Gastroesophageal sphincter (tissue), 4 donors: Measurements from ENCODE around the gene SERPINB6. TPM values are rescaled to one million over a fixed set of nuclear protein-coding genes. Genes with fewer than 3 reads are reported as not detected.
A peak's percentile ranks its signal among the peaks of the same experiment; 100 is the strongest.

Experiments used
- ATAC-seq: fragments of 150-250 bp; one replicate; pipeline ENCODE4 v1.9.1; 2016; ENCODE audit warnings: mild to moderate bottlenecking, moderate library complexity
- H3K27ac ChIP-seq, 4 donors: fragments of 200-600 bp; sonication (generic) in 3 of 4; 1 replicate in 3 of 4; 2 replicates in 1 of 4; pipeline ENCODE4 v1.5.1; 2016 to 2019
- H3K27me3 ChIP-seq: fragments of 200-600 bp; sonication (generic); one replicate; pipeline ENCODE4 v1.5.1; 2019
- H3K36me3 ChIP-seq, 2 donors: fragments of 200-600 bp; sonication (generic); one replicate each; pipeline ENCODE4 v1.5.1; 2019; ENCODE audit warnings: control low read depth in 1 of 2
- H3K4me1 ChIP-seq, 3 donors: fragments of 200-600 bp; sonication (generic); 1 replicate in 2 of 3; 2 replicates in 1 of 3; pipeline ENCODE4 v1.5.1; 2016 to 2019; ENCODE audit warnings: control low read depth in 2 of 3
- H3K4me3 ChIP-seq, 2 donors: fragments of 200-600 bp; sonication (generic); one replicate each; pipeline ENCODE4 v1.5.1; 2019; ENCODE audit warnings: mild to moderate bottlenecking in 1 of 2, moderate library complexity in 1 of 2
- H3K9me3 ChIP-seq, 3 donors: fragments of 200-600 bp; sonication (generic); one replicate each; pipeline ENCODE4 v1.5.1; 2017 to 2019; ENCODE audit warnings: control low read depth in 2 of 3
- EP300 ChIP-seq: sonication (generic); formaldehyde crosslinking; IDR thresholded peaks from one replicate; pipeline ENCODE4 v1.6.1; 2017; ENCODE audit warnings: antibody characterized with exemption, mild to moderate bottlenecking
- POLR2A ChIP-seq, 2 donors: fragments of 450-650 bp; IDR thresholded peaks; one replicate each; pipeline ENCODE4 v1.6.1; 2017; ENCODE audit warnings: antibody characterized with exemption in 2 of 2, mild to moderate bottlenecking in 2 of 2, moderate library complexity in 1 of 2
- POLR2AphosphoS5 ChIP-seq: sonication (generic); formaldehyde crosslinking; IDR thresholded peaks from one replicate; pipeline ENCODE4 v1.6.1; 2017; ENCODE audit warnings: antibody characterized with exemption
- WGBS, 2 donors: methylation state at CpG; one replicate each; pipeline ENCODE4 v1.1.5; 2018; ENCODE audit warnings: low coverage in 1 of 2; 5-methylcytosine and 5-hydroxymethylcytosine counted together
- total RNA-seq, 4 donors: library from RNA; depleted of rRNA; stranded (reverse); fragments of >200 nt; gene quantifications; one replicate each; pipeline ENCODE4 v1.1.0, GENCODE V29; 2016
- TF ChIP-seq, protein P1 (sequence below), 4 experiments: fragments of 200-600 bp in 2 of 4; fragments of 450-650 bp in 2 of 4; sonication (generic) in 1 of 4; IDR thresholded peaks; one replicate each; pipeline ENCODE4 v1.5.1; 2017 to 2019; ENCODE audit warnings: antibody characterized with exemption in 4 of 4, mild to moderate bottlenecking in 2 of 4, moderate library complexity in 2 of 4

The SERPINB6 gene
- total RNA-seq, 4 donors from 2014 or later, result 130 to 154 (median 143) TPM

GRCh38 chr6:2952557-2953095, 18.7 kb downstream of the SERPINB6 start:
- Histone ChIP-seq H3K9me3 (no peaks in the 10 kb centered on the region), H3K4me3 (peak overlapping the region in 1 of 2 donors; percentile 27), H3K4me1 (peaks cover 0 to 40% (median 8%) of the 10 kb centered on the region in 3 donors), H3K27ac (peak overlapping the region in 3 of 4 donors; percentile 78 to 81 (median 81)), H3K36me3 (peaks cover 0 to 75% of the 10 kb centered on the region in 2 donors), H3K27me3 (no peaks in the 10 kb centered on the region)
- TF ChIP-seq, protein P1, sequence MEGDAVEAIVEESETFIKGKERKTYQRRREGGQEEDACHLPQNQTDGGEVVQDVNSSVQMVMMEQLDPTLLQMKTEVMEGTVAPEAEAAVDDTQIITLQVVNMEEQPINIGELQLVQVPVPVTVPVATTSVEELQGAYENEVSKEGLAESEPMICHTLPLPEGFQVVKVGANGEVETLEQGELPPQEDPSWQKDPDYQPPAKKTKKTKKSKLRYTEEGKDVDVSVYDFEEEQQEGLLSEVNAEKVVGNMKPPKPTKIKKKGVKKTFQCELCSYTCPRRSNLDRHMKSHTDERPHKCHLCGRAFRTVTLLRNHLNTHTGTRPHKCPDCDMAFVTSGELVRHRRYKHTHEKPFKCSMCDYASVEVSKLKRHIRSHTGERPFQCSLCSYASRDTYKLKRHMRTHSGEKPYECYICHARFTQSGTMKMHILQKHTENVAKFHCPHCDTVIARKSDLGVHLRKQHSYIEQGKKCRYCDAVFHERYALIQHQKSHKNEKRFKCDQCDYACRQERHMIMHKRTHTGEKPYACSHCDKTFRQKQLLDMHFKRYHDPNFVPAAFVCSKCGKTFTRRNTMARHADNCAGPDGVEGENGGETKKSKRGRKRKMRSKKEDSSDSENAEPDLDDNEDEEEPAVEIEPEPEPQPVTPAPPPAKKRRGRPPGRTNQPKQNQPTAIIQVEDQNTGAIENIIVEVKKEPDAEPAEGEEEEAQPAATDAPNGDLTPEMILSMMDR (IDR thresholded peaks at IDR 0.05), result peak; percentile 94 to 99 (median 98)
- TF ChIP-seq EP300 (no peak), POLR2AphosphoS5 (peak; percentile 74), POLR2A (IDR thresholded peaks at IDR 0.05) (no peak)
- ATAC-seq, result peak; percentile 85
- 3 to 23% methylated on average over 8 to 9 of the region's 27 CpGs for WGBS, 2 donors

DNA sequence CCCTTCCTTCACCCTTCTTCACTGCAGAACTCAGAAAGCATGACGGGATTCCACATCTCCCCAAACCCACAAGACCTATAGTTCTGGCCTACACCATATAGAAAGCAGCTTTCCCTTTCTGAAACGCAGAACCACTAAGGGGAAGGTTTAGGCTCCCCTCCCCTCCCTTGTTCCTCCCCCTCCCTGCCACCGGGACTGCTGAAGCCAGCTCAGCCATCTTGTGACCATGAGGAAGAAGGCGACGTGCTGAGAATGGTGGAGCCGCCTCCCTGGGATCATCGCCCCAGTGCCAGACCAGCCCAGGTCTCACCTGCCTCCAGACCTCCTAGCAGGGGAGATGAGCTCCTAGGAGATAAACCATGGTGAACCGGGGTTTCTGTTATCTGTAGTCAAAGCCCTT, 19.6 kb downstream of the SERPINB6 start:
- no peak for ATAC-seq
- Histone ChIP-seq H3K27me3 (no peaks in the 10 kb centered on the region), H3K36me3 (peaks cover 0 to 83% of the 10 kb centered on the region in 2 donors), H3K4me3 (no peak overlapping the region), H3K27ac (peak overlapping the region in 3 of 4 donors; percentile 78 to 81 (median 81)), H3K4me1 (peaks cover 0 to 31% (median under 1%) of the 10 kb centered on the region in 3 donors), H3K9me3 (no peaks in the 10 kb centered on the region)
- 70 to 82% methylated on average over 2 of the region's 8 CpGs for WGBS, 2 donors
- TF ChIP-seq POLR2AphosphoS5, result no peak
- TF ChIP-seq EP300, result no peak
- TF ChIP-seq POLR2A (IDR thresholded peaks at IDR 0.05), result no peak
- TF ChIP-seq, protein P1 (IDR thresholded peaks at IDR 0.05), result no peak

DNA sequence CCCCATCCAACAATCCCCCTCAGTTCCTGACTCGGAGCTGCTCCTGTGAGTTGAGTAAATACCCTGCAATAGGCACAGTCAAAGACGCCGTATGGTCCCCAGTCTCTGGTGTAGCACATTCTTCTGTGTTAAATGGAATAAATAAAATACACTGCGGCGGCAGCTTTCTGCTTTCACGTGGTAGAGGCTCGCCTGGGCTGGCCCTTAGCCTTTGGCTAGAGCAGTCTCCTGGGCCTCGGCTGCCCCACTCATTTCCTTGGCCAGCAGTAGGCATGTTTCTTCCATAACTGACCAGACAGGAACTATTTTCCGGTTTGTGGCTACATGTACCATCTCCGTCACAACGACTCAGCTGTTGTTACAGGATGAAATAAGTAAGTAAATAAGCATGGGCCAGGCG, 20.7 kb downstream of the SERPINB6 start:
- no peak for TF ChIP-seq POLR2AphosphoS5
- TF ChIP-seq POLR2A (IDR thresholded peaks at IDR 0.05), result no peak
- no peak for TF ChIP-seq EP300
- TF ChIP-seq, protein P1 (IDR thresholded peaks at IDR 0.05), result no peak

DNA sequence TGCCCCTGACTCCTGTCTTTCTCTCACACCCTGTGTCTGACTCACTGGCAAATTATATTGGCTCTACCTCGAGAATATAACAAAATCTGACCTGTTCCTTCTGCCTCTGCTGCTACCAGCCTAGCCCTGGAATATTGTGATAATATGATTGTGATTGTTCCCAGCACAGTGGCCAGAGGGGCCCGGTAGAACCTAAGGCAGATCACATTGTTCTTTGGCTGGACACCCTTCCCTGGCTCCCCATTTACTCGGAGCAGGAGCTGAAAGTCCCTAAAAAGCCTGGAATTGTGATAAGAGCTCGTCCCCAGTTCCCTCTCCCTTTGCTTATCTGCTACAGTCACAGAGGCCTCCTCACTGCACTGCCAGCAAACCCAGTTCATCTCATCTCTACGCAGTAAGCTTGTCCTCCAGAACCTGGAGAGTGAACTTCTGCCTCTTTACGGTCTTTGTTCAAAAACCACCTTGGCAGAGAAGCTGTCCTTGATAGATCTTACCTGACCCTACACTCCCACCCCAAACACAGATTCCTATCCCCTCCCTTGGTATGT, 21.8 kb downstream of the SERPINB6 start:
- Histone ChIP-seq H3K9me3 (no peaks in the 10 kb centered on the region), H3K4me3 (no peak overlapping the region), H3K36me3 (peaks cover 0 to 68% of the 10 kb centered on the region in 2 donors), H3K27ac (peak overlapping the region in 1 of 4 donors; percentile 31), H3K27me3 (no peaks in the 10 kb centered on the region), H3K4me1 (peaks cover 0 to 23% (median 0%) of the 10 kb centered on the region in 3 donors)
- no peak for ATAC-seq
- 88 to 94% methylated on average over 6 of the region's 6 CpGs for WGBS, 2 donors
- TF ChIP-seq POLR2AphosphoS5, result no peak
- no peak for TF ChIP-seq EP300
- no peak for TF ChIP-seq POLR2A (IDR thresholded peaks at IDR 0.05)
- TF ChIP-seq, protein P1 (IDR thresholded peaks at IDR 0.05), result no peak

More for the DNA sequence above, 20.7 kb downstream of the SERPINB6 start:
- no peak overlapping the region for H3K27ac ChIP-seq
- WGBS, 2 donors, result 86 to 100% methylated on average over 3 to 8 of the region's 12 CpGs
- peaks cover 0 to 79% of the 10 kb centered on the region in 2 donors for H3K36me3 ChIP-seq
- H3K27me3 ChIP-seq, result no peaks in the 10 kb centered on the region
- no peak for ATAC-seq
- H3K4me3 ChIP-seq, result no peak overlapping the region
- H3K9me3 ChIP-seq, result no peaks in the 10 kb centered on the region
- H3K4me1 ChIP-seq, result peaks cover 0 to 23% (median 0%) of the 10 kb centered on the region in 3 donors

DNA sequence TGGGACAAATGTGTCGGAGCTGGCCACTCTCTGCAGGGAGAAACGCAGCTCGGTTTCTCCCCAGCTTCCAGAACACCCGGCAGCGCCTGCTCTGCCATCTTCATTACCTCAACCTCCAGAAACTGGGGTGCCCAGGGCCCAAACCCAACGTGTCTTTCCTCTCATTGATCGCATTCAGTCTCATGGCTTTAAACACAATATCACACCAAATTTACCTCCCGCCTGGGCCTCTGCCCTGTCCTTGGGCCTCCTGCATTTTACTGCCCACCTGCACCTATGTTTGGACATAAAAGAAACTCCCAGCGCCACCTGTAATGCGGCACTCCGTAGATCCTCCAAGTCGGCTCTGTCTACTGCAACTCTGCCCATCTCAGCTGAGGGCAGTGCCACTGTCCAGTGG, 22.2 kb downstream of the SERPINB6 start:
- TF ChIP-seq POLR2AphosphoS5 (no peak), POLR2A (IDR thresholded peaks at IDR 0.05) (no peak), EP300 (no peak)
- TF ChIP-seq, protein P1 (IDR thresholded peaks at IDR 0.05), result no peak
- Histone ChIP-seq H3K27ac (no peak overlapping the region), H3K27me3 (no peaks in the 10 kb centered on the region), H3K36me3 (peaks cover 0 to 63% of the 10 kb centered on the region in 2 donors), H3K4me1 (peaks cover 0 to 23% (median 0%) of the 10 kb centered on the region in 3 donors), H3K9me3 (no peaks in the 10 kb centered on the region), H3K4me3 (no peak overlapping the region)
- WGBS, 2 donors, result 85 to 93% methylated on average over 4 to 12 of the region's 12 CpGs
- ATAC-seq, result no peak
